HG03139 (cell line): ENCODE measurements around the gene RNF212.
"Not testable (repeated sequence)": the region's sequence is repeated elsewhere in the genome, so short reads cannot be mapped to it uniquely, and the experiment has no call there.

ENCODE experiments used
- ATAC-seq: cut with Tn5 transposase; IDR thresholded peaks from one replicate; pipeline ENCODE4 v1.9.1; 2021; ENCODE audit not compliant: unreplicated experiment

The RNF212 gene

GRCh38 chr4:1072830-1073446, 40.4 kb downstream of the RNF212 start:
- no peak for ATAC-seq

DNA sequence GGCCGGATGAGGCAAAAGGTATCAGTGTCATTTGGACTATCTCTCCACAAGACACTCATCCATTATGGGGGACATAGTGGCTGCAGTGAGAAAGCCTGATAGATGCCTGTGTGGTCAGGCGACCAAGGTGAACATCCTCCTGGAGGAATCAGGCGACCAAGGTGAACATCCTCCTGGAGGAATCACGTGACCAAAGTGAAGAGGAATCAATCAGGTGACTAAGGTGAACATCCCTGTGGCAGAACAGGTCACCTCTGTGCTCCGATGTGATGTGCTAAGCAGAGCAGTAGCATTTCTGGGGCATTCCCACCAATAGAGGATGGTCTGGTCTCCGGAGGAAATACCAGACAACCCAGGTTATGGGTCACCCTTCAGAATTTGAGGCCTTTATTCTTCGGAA, 44.0 kb downstream of the RNF212 start:
- ATAC-seq = no peak

- ATAC-seq = no peak
Measured at GRCh38 chr4:1065732-1066131, 47.6 kb downstream of the RNF212 start.

GRCh38 chr4:1062419-1062818, 50.9 kb downstream of the RNF212 start:
- ATAC-seq = no peak

DNA sequence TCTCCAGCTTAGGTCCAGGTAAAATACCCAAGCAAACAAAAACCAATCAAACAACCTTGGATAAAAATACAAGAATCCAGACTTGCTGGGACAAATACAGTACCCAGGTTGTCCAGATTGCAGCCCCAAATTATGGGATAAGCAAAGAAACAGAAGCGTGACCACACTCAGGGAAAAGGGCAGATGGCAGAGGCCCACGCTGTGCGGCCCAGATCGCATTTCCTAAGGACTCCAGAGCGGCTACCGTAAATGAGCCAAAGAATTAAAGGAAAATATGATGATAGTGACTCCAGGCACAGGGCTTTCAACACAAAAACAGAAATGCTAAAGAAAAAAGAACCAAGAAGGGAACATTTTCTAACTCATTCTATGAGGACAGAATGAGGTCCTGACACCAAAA, 51.6 kb downstream of the RNF212 start:
- no peak for ATAC-seq

- ATAC-seq = no peak
Measured at GRCh38 chr4:1061056-1061700, 52.2 kb downstream of the RNF212 start.

DNA sequence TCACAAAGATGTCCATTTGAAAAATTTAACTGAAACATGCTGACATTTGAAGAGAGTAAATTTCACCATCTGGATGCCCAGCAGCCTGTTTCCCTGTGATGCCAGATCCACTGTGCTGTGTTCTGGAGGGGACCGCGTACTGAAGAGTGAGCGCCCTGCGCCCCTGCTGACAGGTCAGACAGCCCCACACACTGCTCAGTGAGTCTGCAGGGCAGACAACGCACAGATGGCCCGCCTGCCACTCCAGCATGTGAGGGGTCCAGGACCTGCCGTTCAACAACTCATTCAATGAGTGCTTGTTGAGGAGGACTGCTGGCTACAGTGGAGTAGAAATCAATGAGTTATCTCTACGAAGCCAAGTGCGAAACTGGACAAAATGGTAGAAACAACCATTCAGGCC, 52.7 kb downstream of the RNF212 start:
- no peak for ATAC-seq

- ATAC-seq = no peak
Measured at GRCh38 chr4:1060121-1060520, 53.2 kb downstream of the RNF212 start.

DNA sequence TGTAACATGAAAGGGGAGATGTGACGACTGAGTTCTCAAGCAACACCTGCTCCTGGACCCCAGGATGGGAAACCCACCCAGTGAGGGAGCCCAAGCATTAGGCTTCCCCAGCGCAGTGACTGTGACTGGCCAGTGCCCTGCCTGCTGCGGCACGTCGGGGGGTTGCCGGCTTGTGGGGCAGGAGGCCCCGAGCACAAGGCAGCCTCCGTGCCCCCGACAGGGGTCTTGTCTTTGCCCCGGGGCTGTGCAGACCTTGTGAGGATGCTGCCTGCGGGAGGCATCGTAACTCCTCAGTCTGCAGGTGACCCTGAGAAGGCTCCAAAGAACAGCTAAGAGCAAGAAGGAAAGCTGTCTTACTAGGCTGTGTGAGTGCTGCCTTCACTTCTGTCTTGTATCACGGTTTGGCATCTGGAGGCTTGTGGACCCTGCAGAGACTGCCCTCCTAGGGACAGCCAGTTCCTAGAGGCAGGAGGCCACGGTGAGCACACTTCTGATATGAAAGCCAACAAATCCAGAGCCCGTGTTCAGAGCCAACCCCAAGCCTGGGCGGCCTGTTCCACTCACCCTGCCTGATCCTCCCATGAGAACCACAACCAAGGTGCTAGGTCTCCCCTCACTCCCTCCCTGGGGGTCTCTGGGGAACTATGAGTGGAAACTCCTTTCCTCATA, 54.2 kb downstream of the RNF212 start:
- no peak for ATAC-seq

DNA sequence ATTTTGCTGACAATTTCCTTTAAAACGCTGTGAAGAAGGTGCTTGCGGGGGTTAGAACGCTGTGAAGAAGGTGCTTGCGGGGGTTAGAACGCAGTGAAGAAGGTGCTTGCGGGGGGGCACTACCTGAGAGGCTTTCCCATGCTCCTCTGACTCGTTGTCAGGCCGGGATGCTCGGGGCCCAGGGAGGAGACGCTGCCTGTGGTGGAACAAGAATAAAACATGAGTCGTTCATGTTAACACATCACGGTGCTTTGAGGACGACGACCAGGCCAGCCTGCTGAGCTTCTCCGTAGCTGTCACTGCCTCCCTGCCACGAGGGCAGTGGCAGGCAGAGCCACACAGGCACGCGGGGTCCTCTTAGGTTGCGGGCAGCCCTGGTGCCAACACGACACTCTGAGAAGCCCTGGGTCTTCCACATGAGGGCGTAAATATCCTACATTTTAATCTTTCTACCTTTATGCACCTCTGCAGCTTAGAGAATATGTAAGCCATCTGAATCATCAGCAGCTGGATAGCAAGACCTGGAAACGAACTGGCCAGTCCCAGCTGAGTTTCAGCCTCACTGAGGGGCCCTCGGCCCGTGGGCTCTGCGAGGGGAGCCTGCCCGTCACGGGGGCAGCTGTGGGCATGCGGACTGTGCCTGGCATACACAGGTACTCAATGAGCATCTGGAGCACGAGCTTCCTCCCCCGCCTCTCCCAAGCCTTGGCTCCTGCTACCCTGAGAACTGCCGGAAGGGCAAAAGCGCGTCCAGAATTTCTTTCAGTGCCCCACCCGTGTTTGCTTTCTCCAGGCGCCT, 55.0 kb downstream of the RNF212 start:
- ATAC-seq = no peak

DNA sequence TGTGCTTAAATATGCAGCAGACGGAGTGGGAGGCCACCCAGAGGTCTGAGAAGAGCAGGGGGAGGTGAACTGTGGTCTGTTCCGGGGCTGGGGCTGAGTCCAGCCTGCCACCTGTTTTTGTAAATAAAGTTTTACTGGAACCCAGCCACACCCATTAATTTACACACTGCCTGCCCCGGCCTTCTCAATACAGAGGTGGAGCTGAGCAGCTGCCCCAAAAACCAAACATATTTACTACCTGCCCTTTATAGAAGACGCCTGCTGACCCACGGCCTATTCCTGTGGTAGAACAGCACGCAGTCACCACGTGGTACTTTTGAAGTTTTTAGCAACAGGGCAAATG, 56.0 kb downstream of the RNF212 start:
- ATAC-seq = no peak

GRCh38 chr4:1056671-1057402, 56.5 kb downstream of the RNF212 start:
- no peak for ATAC-seq

- no peak for ATAC-seq
Measured at GRCh38 chr4:1055721-1056590, 57.4 kb downstream of the RNF212 start.

DNA sequence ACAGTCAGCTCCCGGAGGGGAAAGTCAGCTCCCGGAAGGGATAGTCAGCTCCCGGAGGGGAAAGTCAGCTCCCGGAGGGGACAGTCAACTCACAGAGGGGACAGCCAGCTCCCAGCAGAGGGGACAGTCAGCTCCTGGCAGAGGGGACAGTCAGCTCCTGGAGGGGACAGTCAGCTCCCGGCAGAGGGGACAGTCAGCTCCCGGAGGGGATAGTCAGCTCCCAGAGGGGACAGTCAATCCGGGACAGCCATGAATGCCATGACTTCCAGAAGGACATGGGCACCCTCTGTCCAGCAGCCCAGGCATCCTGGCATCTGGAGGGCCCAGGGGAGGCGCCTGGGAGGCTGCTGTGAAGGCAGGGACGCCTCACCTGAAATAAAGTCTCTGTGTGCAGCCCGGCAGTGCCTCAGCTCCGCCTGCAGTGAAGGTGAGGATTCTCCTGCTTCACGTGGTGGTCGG, 58.1 kb downstream of the RNF212 start:
- ATAC-seq = not testable (repeated sequence)

DNA sequence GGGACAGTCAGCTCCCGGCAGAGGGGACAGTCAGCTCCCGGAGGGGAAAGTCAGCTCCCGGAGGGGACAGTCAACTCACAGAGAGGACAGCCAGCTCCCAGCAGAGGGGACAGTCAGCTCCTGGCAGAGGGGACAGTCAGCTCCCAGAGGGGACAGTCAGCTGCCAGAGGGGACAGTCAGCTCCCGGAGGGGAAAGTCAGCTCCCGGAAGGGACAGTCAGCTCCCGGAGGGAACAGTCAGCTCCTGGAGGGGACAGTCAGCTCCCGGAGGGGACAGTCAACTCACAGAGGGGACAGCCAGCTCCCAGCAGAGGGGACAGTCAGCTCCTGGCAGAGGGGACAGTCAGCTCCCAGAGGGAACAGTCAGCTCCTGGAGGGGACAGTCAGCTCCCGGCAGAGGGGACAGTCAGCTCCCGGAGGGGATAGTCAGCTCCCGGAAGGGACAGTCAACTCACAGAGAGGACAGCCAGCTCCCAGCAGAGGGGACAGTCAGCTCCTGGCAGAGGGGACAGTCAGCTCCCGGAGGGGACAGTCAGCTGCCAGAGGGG, 58.6 kb downstream of the RNF212 start:
- ATAC-seq = not testable (repeated sequence)

DNA sequence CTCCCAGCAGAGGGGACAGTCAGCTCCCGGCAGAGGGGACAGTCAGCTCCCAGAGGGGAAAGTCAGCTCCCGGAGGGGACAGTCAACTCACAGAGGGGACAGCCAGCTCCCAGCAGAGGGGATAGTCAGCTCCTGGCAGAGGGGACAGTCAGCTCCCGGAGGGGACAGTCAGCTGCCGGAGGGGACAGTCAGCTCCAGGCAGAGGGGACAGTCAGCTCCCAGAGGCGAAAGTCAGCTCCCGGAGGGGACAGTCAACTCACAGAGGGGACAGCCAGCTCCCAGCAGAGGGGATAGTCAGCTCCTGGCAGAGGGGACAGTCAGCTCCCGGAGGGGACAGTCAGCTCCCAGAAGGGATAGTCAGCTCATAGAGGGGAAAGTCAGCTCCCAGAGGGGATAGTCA, 59.5 kb downstream of the RNF212 start:
- not testable (repeated sequence) for ATAC-seq

DNA sequence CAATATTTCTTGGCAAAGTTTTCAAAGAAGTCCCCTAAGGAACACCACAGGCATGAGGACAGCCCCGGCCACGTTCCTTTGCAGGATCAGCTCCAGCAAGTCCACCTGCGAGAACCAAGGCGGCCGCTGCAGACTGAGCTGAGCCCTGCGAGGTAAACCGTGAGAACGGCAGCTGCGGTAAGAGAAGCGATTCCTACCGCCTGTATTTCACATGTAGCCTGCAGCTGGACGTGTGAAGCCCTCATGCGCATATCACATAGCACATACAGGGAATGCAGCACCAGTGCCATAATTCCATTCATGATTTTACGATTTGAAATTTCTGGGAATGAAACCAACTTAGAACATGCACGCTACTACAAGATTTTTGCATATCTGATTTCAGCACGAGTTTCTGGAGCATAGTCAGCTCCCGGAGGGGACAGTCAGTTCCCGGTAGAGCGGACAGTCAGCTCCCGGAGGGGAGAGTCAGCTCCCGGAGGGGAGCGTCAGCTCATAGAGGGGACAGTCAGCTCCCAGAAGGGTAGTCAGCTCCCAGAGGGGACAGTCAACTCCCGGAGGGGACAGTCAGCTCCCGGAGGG, 60.2 kb downstream of the RNF212 start:
- no peak for ATAC-seq

DNA sequence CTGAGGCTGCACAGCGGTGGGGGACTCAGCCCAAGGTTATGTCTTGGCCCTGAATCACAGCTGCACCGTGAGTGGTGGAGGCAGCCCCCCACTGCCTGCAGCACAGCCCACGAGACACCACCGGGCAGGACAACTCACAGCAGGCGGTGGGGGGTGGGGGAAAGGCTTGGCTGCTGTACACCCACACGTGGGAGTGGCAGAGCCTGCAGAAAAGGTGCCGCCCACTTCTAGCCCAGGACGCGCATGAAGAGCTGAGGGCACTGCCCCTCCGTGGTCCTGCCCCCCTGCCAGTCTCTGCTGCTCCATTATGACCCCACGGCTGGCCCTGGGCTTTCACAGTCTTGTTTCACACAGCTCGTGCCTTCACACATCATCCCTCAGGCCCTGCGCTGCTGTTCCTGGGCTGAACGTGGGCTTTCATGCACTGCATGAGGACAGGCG, 61.1 kb downstream of the RNF212 start:
- no peak for ATAC-seq

DNA sequence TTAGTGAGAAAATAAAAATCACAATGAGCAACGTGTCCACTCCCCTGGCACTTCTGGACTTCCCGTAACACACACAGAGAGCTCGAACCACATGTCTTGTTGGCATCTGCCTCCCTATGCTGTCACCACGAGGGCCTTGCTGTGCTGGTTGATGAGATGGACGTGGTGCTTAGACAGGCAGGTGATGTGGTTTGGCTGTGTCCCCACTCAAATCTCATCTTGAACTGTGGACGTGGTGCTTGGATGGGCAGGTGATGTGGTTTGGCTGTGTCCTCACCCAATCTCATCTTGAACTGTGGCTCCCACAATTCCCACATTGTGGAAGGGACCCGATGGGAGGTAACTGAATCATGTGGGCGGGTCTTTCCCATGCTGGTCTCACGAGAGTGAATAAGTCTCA, 61.9 kb downstream of the RNF212 start:
- ATAC-seq = no peak
